Endothelial cell of umbilical vein (primary cell): ENCODE results near the gene ABCG4. TPM values are rescaled to one million over a fixed set of nuclear protein-coding genes. Genes with fewer than 3 reads are reported as not detected.

Source experiments
- BruUV-seq: library from RNA; stranded (reverse); fragments of 400-500 nt; replicated peaks from 2 replicates; lab custom pipeline; 2021; lab: Mats Ljungman, UMichigan
- CTCF ChIA-PET: fragments of 300-600, 350-600 bp; sonication (Branson Sonifier 250); formaldehyde crosslinking; loops from one replicate; lab custom pipeline; 2021; ENCODE audit warnings: antibody characterized with exemption, inconsistent platforms; lab: Charles Lee
- POLR2A ChIA-PET: fragments of 300-600, 350-600 bp; sonication (Branson Sonifier 250); formaldehyde crosslinking; loops from one replicate; lab custom pipeline; 2021; ENCODE audit warnings: antibody characterized with exemption, inconsistent platforms; lab: Charles Lee
- DNase-seq: peaks from one replicate; pipeline ENCODE4 v3.0.0-alpha.2; 2011; ENCODE audit warnings: low read depth, low spot score
- FAIRE-seq: peaks from 2 replicates; lab custom pipeline; 2011; peaks lifted over from hg19 to GRCh38; lab: Jason Lieb, UNC
- H2AFZ ChIP-seq: 2 replicates; pipeline ENCODE4 v1.6.0; 2012; ENCODE audit warnings: low read depth, low read length, control low read depth, inconsistent platforms
- H3K27ac ChIP-seq: 2 replicates; pipeline ENCODE4 v1.5.1; 2011; ENCODE audit warnings: low read depth, mild to moderate bottlenecking, control low read depth, low read length, moderate library complexity; ENCODE audit not compliant: insufficient read depth
- H3K27me3 ChIP-seq, 2 experiments: 2 replicates each; pipeline versions ENCODE4 v1.6.0 to v1.6.1; 2011; ENCODE audit warnings: low read length in 2 of 2, mixed read lengths in 1 of 2; ENCODE audit not compliant: control insufficient read depth in 2 of 2, insufficient read depth in 2 of 2
- H3K36me3 ChIP-seq, 2 experiments: 2 replicates in 1 of 2; 3 replicates in 1 of 2; pipeline ENCODE4 v1.5.1; 2011; ENCODE audit warnings: low read length in 2 of 2, mild to moderate bottlenecking in 1 of 2, moderate library complexity in 1 of 2; ENCODE audit not compliant: control insufficient read depth in 2 of 2, insufficient read depth in 2 of 2; ENCODE audit errors: extremely low read depth in 1 of 2
- H3K4me1 ChIP-seq: 3 replicates; pipeline ENCODE4 v1.5.1; 2011; ENCODE audit warnings: mild to moderate bottlenecking, low read length; ENCODE audit not compliant: control insufficient read depth, insufficient read depth; ENCODE audit errors: extremely low read depth
- H3K4me2 ChIP-seq: 2 replicates; pipeline ENCODE4 v1.6.1; 2011; ENCODE audit warnings: low read length, control low read depth, mixed read lengths; ENCODE audit not compliant: insufficient read depth
- H3K4me3 ChIP-seq, 3 experiments: fragments of 200-600 bp in 1 of 3; sonication (generic), shearing (Covaris generic) in 1 of 3; replicated peaks in 1 of 3; 2 replicates each; pipeline ENCODE4 v1.5.1; 2011 to 2016; ENCODE audit warnings: control low read depth in 3 of 3, low read length in 3 of 3, mild to moderate bottlenecking in 2 of 3, inconsistent platforms in 1 of 3, low read depth in 1 of 3, moderate library complexity in 1 of 3; ENCODE audit not compliant: insufficient read depth in 1 of 3
- H3K79me2 ChIP-seq: 2 replicates; pipeline ENCODE4 v1.6.0; 2012; ENCODE audit warnings: low read length, inconsistent platforms; ENCODE audit not compliant: control insufficient read depth, insufficient read depth
- H3K9ac ChIP-seq: replicated peaks from 2 replicates; pipeline ENCODE3; 2011; ENCODE audit warnings: low read length, control low read depth; ENCODE audit not compliant: insufficient read depth; ENCODE audit errors: extremely low read depth
- H3K9me1 ChIP-seq: replicated peaks from 3 replicates; pipeline ENCODE4 v1.6.0; 2011; ENCODE audit warnings: mild to moderate bottlenecking, low read length; ENCODE audit not compliant: control insufficient read depth, insufficient read depth; ENCODE audit errors: extremely low read depth
- H3K9me3 ChIP-seq: replicated peaks from 2 replicates; pipeline ENCODE4 v1.5.1; 2012; ENCODE audit warnings: low read length, inconsistent platforms; ENCODE audit not compliant: control insufficient read depth, insufficient read depth
- H4K20me1 ChIP-seq: replicated peaks from 2 replicates; pipeline ENCODE3; 2011; ENCODE audit warnings: mild to moderate bottlenecking, low read length; ENCODE audit not compliant: control insufficient read depth, insufficient read depth; ENCODE audit errors: extremely low read depth
- EZH2 ChIP-seq: IDR thresholded peaks from 2 replicates; pipeline ENCODE4 v1.6.1; 2012; ENCODE audit warnings: borderline replicate concordance, low read depth, mild to moderate bottlenecking, moderate library complexity, low read length, inconsistent platforms; ENCODE audit not compliant: severe bottlenecking
- GATA2 ChIP-seq: IDR thresholded peaks from 2 replicates; pipeline ENCODE4 v1.7.0; 2011; ENCODE audit warnings: low read depth, mild to moderate bottlenecking, moderate library complexity, mixed read lengths, low read length; ENCODE audit not compliant: insufficient read length, insufficient read depth
- POLR2A ChIP-seq: IDR thresholded peaks from 2 replicates; pipeline ENCODE4 v1.6.1; 2012; ENCODE audit warnings: low read depth, mild to moderate bottlenecking, control low read depth, low read length
- POLR2AphosphoS5 ChIP-seq: IDR thresholded peaks from 2 replicates; pipeline ENCODE4 v1.6.1; 2012; ENCODE audit warnings: low read depth, mild to moderate bottlenecking, control low read depth, low read length, moderate library complexity; ENCODE audit not compliant: insufficient read depth
- dilution Hi-C: fragments of 300-500 bp; cut with MboI; formaldehyde crosslinking; loops from one replicate; pipeline ENCODE4 v1.15.0; 2019; ENCODE audit warnings: low sequenced_read_pairs; ENCODE audit not compliant: extremely low pct_ligation_motif_present
- intact Hi-C: fragments of 100-400 bp; cut with micrococcal nuclease; formaldehyde crosslinking; loops from one replicate; pipeline ENCODE4 v1.10.0; 2022
- polyA plus RNA-seq, 4 experiments: library from polyadenylated mRNA; depleted of rRNA in 3 of 4; stranded (reverse) in 3 of 4; unstranded in 1 of 4; fragments of >200 nt; gene quantifications; 2 replicates each; pipeline versions ENCODE4 v1.2.1 to v1.2.3, GENCODE V29; 2011 to 2012; ENCODE audit warnings: missing spikeins in 1 of 4
- total RNA-seq: library from RNA; stranded (reverse); gene quantifications from 2 replicates; pipeline ENCODE4 v1.2.3, GENCODE V29; 2021
- TF ChIP-seq, protein P1 (sequence below): IDR thresholded peaks from 2 replicates; pipeline ENCODE4 v1.6.1; 2011; ENCODE audit not compliant: insufficient read depth, insufficient read length
- TF ChIP-seq, protein P2 (sequence below), 2 donors: IDR thresholded peaks; 1 replicate in 1 of 2; 2 replicates in 1 of 2; pipeline ENCODE4 v1.5.1; 2011; ENCODE audit warnings: low read length in 2 of 2, mild to moderate bottlenecking in 2 of 2, moderate library complexity in 2 of 2, control low read depth in 1 of 2, inconsistent platforms in 1 of 2, low read depth in 1 of 2; ENCODE audit not compliant: insufficient read depth in 1 of 2; ENCODE audit errors: extremely low read depth in 1 of 2

ABCG4 gene
- total and polyA plus RNA-seq, 2 donors (not counting 3 experiments of a cell fraction or from before 2014, with no cell fraction given), result 1.0 to 1.7 TPM

DNA sequence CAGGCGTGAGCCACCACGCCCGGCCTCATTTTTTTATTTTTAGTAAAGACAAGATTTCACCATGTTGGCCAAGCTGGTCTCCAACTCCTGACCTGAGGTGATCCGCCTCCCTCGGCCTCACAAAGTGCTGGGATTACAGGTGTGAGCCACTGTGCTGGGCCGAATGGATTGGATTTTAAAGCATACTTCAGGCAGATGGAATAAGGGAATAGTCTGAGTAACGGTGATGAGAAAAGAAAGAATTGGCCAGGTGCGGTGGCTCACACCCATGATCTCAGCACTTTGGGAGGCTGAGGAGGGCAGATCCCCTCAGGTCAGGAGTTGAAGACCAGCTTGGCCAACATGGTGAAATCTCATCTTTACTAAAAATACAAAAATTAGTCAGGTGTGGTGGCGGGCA, 55.2 kb downstream of the ABCG4 start:
- no peak overlapping the region for H3K27ac ChIP-seq
- peaks cover 28% of the 10 kb centered on the region for H3K79me2 ChIP-seq
- no peaks in the 10 kb centered on the region for H3K27me3 ChIP-seq
- no TSS peak for BruUV-seq
- DNase-seq (no peak), FAIRE-seq (no peak)
- peaks cover 6% of the 10 kb centered on the region for H4K20me1 ChIP-seq
- H3K9ac ChIP-seq, result no peak overlapping the region
- H3K9me1 ChIP-seq, result no peaks in the 10 kb centered on the region
- intact Hi-C loops, result no loop called here
- ChIA-PET POLR2A (no interaction called here), CTCF (interaction anchor here (1.0 kb wide), 2 partner anchors 59 to 134 kb away, joined by 3 to 5 read pairs; no protein-coding TSS in a partner anchor)
- peaks cover 17% of the 10 kb centered on the region for H3K4me1 ChIP-seq
- H3K9me3 ChIP-seq, result no peaks in the 10 kb centered on the region
- no peak overlapping the region for H3K4me3 ChIP-seq
- dilution Hi-C loops, result no loop called here
- no peak overlapping the region for H2AFZ ChIP-seq
- H3K36me3 ChIP-seq, result no peaks in the 10 kb centered on the region
- no peak for TF ChIP-seq GATA2
- no peak for TF ChIP-seq POLR2A
- TF ChIP-seq, protein P1, sequence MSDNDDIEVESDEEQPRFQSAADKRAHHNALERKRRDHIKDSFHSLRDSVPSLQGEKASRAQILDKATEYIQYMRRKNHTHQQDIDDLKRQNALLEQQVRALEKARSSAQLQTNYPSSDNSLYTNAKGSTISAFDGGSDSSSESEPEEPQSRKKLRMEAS, result no peak
- TF ChIP-seq POLR2AphosphoS5, result no peak
- TF ChIP-seq EZH2, result no peak
- TF ChIP-seq, protein P2, sequence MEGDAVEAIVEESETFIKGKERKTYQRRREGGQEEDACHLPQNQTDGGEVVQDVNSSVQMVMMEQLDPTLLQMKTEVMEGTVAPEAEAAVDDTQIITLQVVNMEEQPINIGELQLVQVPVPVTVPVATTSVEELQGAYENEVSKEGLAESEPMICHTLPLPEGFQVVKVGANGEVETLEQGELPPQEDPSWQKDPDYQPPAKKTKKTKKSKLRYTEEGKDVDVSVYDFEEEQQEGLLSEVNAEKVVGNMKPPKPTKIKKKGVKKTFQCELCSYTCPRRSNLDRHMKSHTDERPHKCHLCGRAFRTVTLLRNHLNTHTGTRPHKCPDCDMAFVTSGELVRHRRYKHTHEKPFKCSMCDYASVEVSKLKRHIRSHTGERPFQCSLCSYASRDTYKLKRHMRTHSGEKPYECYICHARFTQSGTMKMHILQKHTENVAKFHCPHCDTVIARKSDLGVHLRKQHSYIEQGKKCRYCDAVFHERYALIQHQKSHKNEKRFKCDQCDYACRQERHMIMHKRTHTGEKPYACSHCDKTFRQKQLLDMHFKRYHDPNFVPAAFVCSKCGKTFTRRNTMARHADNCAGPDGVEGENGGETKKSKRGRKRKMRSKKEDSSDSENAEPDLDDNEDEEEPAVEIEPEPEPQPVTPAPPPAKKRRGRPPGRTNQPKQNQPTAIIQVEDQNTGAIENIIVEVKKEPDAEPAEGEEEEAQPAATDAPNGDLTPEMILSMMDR (IDR thresholded peaks at IDR 0.05; ENCODE audit: extremely low read depth in 1 of 2, insufficient read depth in 1 of 2, low read depth in 1 of 2, low read length in 2 of 2), result no peak
- no peak overlapping the region for H3K4me2 ChIP-seq
